GM23338 (cell line): ENCODE measurements around the gene PAX2. TPM values are rescaled to one million over a fixed set of nuclear protein-coding genes. Genes with fewer than 3 reads are reported as not detected.

Experiments used
- ATAC-seq: fragments of 200-7000 bp; cut with Tn5 transposase; 3 replicates; pipeline ENCODE4 v1.9.1; 2020
- DNase-seq: peaks from one replicate; pipeline ENCODE4 v3.0.0-alpha.2; 2015; ENCODE audit warnings: low spot score
- H2AFZ ChIP-seq: fragments of 200-600 bp; sonication (generic); 2 replicates; pipeline ENCODE4 v1.8.0; 2016; ENCODE audit warnings: antibody characterized with exemption, mild to moderate bottlenecking, moderate library complexity
- H3F3A ChIP-seq: fragments of 200-600 bp; sonication (generic); replicated peaks from 2 replicates; pipeline ENCODE4 v1.8.0; 2017; ENCODE audit warnings: antibody characterized with exemption, mixed run types, low read depth
- H3K27ac ChIP-seq: fragments of 200-600 bp; sonication (generic); 2 replicates; pipeline ENCODE4 v1.6.1; 2016; ENCODE audit warnings: low read depth
- H3K27me3 ChIP-seq: fragments of 200-600 bp; sonication (generic); 2 replicates; pipeline ENCODE4 v1.8.0; 2016; ENCODE audit warnings: mild to moderate bottlenecking, mixed run types, moderate library complexity; ENCODE audit not compliant: insufficient read depth
- H3K36me3 ChIP-seq: fragments of 200-600 bp; sonication (generic); 2 replicates; pipeline ENCODE4 v1.8.0; 2016; ENCODE audit warnings: mild to moderate bottlenecking; ENCODE audit not compliant: insufficient read depth
- H3K4me1 ChIP-seq: fragments of 200-600 bp; sonication (generic); 2 replicates; pipeline ENCODE4 v1.8.0; 2016; ENCODE audit warnings: mild to moderate bottlenecking, moderate library complexity; ENCODE audit not compliant: insufficient read depth
- H3K4me2 ChIP-seq: fragments of 200-600 bp; sonication (generic); 2 replicates; pipeline ENCODE4 v1.7.1; 2017; ENCODE audit warnings: mixed run types
- H3K4me3 ChIP-seq: fragments of 200-600 bp; sonication (generic); 2 replicates; pipeline ENCODE4 v1.6.1; 2016; ENCODE audit warnings: mixed run types
- H3K79me2 ChIP-seq: fragments of 200-600 bp; sonication (generic); replicated peaks from 2 replicates; pipeline ENCODE4 v1.8.0; 2017; ENCODE audit warnings: mild to moderate bottlenecking; ENCODE audit not compliant: insufficient read depth
- H3K9me2 ChIP-seq: fragments of 200-600 bp; sonication (generic); 2 replicates; pipeline ENCODE4 v1.8.0; 2017; ENCODE audit not compliant: insufficient read depth
- H4K20me1 ChIP-seq: fragments of 200-600 bp; sonication (generic); replicated peaks from 2 replicates; pipeline ENCODE4 v1.8.0; 2017; ENCODE audit warnings: mild to moderate bottlenecking; ENCODE audit not compliant: insufficient read depth
- H3K27ac Mint-ChIP-seq: 2 replicates; pipeline ENCODE4 v1.8.0; 2020; ENCODE audit warnings: inconsistent platforms, mild to moderate bottlenecking, moderate library complexity, mixed read lengths
- H3K27me3 Mint-ChIP-seq: 3 replicates; pipeline ENCODE4 v1.8.0; 2022; ENCODE audit warnings: low read depth, mild to moderate bottlenecking, moderate library complexity, mixed read lengths, inconsistent platforms; ENCODE audit not compliant: insufficient read depth, poor library complexity
- H3K36me3 Mint-ChIP-seq: 3 replicates; pipeline ENCODE4 v1.8.0; 2021; ENCODE audit warnings: low read depth, mild to moderate bottlenecking, inconsistent platforms, moderate library complexity, mixed read lengths
- H3K4me1 Mint-ChIP-seq: 3 replicates; pipeline ENCODE4 v1.8.0; 2020; ENCODE audit warnings: mild to moderate bottlenecking, inconsistent platforms, mixed read lengths
- H3K4me3 Mint-ChIP-seq: 3 replicates; pipeline ENCODE4 v1.8.0; 2021; ENCODE audit warnings: moderate library complexity, mild to moderate bottlenecking, inconsistent platforms, mixed read lengths
- H3K9me3 Mint-ChIP-seq: 3 replicates; pipeline ENCODE4 v1.8.0; 2020; ENCODE audit warnings: moderate library complexity, mild to moderate bottlenecking, inconsistent platforms, mixed read lengths
- CREB1 ChIP-seq: fragments of 250-450 bp; sonication (Bioruptor Pico); IDR thresholded peaks from 2 replicates; pipeline ENCODE4 v1.5.0; 2020; ENCODE audit warnings: low read depth, mild to moderate bottlenecking, moderate library complexity
- EZH2 ChIP-seq: fragments of 200-600 bp; sonication (generic); IDR thresholded peaks from one replicate; pipeline ENCODE4 v1.8.0; 2017; ENCODE audit warnings: antibody characterized with exemption, mild to moderate bottlenecking, low read depth; ENCODE audit not compliant: unreplicated experiment
- EZH2phosphoT487 ChIP-seq: fragments of 200-600 bp; sonication (generic); IDR thresholded peaks from one replicate; pipeline ENCODE4 v1.8.1; 2018; ENCODE audit warnings: antibody characterized with exemption; ENCODE audit not compliant: unreplicated experiment
- JUNB ChIP-seq: IDR thresholded peaks from one replicate; pipeline ENCODE4 v1.6.1; 2016; ENCODE audit warnings: antibody characterized with exemption; ENCODE audit not compliant: unreplicated experiment
- NANOG ChIP-seq: IDR thresholded peaks from 2 replicates; pipeline ENCODE4 v1.6.1; 2016; ENCODE audit warnings: antibody characterized with exemption, borderline replicate concordance
- POLR2AphosphoS5 ChIP-seq: IDR thresholded peaks from 2 replicates; pipeline ENCODE4 v1.6.1; 2016; ENCODE audit warnings: antibody characterized with exemption, low read depth
- REST ChIP-seq: IDR thresholded peaks from one replicate; pipeline ENCODE4 v1.6.1; 2018; ENCODE audit warnings: antibody characterized with exemption; ENCODE audit not compliant: unreplicated experiment
- STAT1 ChIP-seq: IDR thresholded peaks from one replicate; pipeline ENCODE4 v1.6.1; 2016; ENCODE audit warnings: antibody characterized with exemption; ENCODE audit not compliant: unreplicated experiment
- ZNF114 ChIP-seq: fragments of 250-450 bp; sonication (Bioruptor Pico); IDR thresholded peaks from 2 replicates; pipeline ENCODE4 v1.5.0; 2020; ENCODE audit warnings: mild to moderate bottlenecking, moderate library complexity
- ZNF331 ChIP-seq: fragments of 250-450 bp; sonication (Bioruptor Pico); IDR thresholded peaks from 2 replicates; pipeline ENCODE4 v1.5.0; 2020; ENCODE audit warnings: low read depth, mild to moderate bottlenecking, moderate library complexity
- polyA plus RNA-seq: library from polyadenylated mRNA; unstranded; fragments of >200 nt; fragmentation: Nextera tagmentation; extraction: Ambion mirVana; gene quantifications from 2 replicates; pipeline ENCODE4 v1.2.1, GENCODE V29; 2016
- total RNA-seq: library from RNA; depleted of rRNA; stranded (reverse); fragments of >200 nt; shearing (Covaris generic); gene quantifications from 2 replicates; pipeline ENCODE4 v1.2.3, GENCODE V29; 2014
- TF ChIP-seq, protein P1 (sequence below): IDR thresholded peaks from 2 replicates; pipeline ENCODE4 v1.6.1; 2016; ENCODE audit warnings: antibody characterized with exemption
- TF ChIP-seq, protein P2 (sequence below): fragments of 250-450 bp; sonication (Bioruptor Pico); IDR thresholded peaks from 2 replicates; pipeline ENCODE4 v1.5.0; 2020; ENCODE audit warnings: mild to moderate bottlenecking, moderate library complexity
- TF ChIP-seq, protein P3 (sequence below), 2 experiments: fragments of 200-600 bp in 1 of 2; sonication (generic) in 1 of 2; conservative IDR thresholded peaks; 2 replicates each; pipeline versions ENCODE4 v1.5.1 to v1.6.1; 2016 to 2017; ENCODE audit warnings: antibody characterized with exemption in 2 of 2, low read depth in 2 of 2, mild to moderate bottlenecking in 2 of 2, moderate library complexity in 1 of 2

PAX2 gene
- total and polyA plus RNA-seq, 2 experiments from 2014 or later = not detected

DNA sequence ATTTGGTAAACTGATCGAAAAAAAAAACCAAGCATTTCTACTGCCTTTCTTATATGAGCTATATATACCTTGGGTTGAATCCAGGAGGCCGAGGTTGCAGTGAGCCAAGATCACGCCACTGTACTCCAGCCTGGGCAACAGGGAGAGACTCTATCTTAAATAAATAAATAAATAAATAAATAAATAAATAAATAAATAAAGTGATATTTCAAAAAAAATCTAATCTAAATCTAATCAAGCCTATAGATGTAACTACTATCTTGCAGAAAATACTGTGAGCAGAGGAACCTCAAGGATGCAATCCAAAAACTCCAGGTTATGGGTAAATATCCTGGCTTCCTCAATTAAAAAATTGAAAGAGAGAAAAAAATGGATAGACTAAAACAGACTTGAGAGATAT is 96.1 kb downstream of the PAX2 start:
- H3K27ac Mint-ChIP-seq = no peak overlapping the region
- TF ChIP-seq EZH2phosphoT487 = no peak
- TF ChIP-seq, protein P1, sequence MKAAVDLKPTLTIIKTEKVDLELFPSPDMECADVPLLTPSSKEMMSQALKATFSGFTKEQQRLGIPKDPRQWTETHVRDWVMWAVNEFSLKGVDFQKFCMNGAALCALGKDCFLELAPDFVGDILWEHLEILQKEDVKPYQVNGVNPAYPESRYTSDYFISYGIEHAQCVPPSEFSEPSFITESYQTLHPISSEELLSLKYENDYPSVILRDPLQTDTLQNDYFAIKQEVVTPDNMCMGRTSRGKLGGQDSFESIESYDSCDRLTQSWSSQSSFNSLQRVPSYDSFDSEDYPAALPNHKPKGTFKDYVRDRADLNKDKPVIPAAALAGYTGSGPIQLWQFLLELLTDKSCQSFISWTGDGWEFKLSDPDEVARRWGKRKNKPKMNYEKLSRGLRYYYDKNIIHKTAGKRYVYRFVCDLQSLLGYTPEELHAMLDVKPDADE = no peak
- no peak for TF ChIP-seq POLR2AphosphoS5
- TF ChIP-seq EZH2 = no peak
- TF ChIP-seq REST = no peak
- no peak for TF ChIP-seq JUNB
- TF ChIP-seq ZNF114 (CRISPR knock-in tag) = no peak
- TF ChIP-seq ZNF331 (CRISPR knock-in tag) = no peak
- TF ChIP-seq, protein P2, sequence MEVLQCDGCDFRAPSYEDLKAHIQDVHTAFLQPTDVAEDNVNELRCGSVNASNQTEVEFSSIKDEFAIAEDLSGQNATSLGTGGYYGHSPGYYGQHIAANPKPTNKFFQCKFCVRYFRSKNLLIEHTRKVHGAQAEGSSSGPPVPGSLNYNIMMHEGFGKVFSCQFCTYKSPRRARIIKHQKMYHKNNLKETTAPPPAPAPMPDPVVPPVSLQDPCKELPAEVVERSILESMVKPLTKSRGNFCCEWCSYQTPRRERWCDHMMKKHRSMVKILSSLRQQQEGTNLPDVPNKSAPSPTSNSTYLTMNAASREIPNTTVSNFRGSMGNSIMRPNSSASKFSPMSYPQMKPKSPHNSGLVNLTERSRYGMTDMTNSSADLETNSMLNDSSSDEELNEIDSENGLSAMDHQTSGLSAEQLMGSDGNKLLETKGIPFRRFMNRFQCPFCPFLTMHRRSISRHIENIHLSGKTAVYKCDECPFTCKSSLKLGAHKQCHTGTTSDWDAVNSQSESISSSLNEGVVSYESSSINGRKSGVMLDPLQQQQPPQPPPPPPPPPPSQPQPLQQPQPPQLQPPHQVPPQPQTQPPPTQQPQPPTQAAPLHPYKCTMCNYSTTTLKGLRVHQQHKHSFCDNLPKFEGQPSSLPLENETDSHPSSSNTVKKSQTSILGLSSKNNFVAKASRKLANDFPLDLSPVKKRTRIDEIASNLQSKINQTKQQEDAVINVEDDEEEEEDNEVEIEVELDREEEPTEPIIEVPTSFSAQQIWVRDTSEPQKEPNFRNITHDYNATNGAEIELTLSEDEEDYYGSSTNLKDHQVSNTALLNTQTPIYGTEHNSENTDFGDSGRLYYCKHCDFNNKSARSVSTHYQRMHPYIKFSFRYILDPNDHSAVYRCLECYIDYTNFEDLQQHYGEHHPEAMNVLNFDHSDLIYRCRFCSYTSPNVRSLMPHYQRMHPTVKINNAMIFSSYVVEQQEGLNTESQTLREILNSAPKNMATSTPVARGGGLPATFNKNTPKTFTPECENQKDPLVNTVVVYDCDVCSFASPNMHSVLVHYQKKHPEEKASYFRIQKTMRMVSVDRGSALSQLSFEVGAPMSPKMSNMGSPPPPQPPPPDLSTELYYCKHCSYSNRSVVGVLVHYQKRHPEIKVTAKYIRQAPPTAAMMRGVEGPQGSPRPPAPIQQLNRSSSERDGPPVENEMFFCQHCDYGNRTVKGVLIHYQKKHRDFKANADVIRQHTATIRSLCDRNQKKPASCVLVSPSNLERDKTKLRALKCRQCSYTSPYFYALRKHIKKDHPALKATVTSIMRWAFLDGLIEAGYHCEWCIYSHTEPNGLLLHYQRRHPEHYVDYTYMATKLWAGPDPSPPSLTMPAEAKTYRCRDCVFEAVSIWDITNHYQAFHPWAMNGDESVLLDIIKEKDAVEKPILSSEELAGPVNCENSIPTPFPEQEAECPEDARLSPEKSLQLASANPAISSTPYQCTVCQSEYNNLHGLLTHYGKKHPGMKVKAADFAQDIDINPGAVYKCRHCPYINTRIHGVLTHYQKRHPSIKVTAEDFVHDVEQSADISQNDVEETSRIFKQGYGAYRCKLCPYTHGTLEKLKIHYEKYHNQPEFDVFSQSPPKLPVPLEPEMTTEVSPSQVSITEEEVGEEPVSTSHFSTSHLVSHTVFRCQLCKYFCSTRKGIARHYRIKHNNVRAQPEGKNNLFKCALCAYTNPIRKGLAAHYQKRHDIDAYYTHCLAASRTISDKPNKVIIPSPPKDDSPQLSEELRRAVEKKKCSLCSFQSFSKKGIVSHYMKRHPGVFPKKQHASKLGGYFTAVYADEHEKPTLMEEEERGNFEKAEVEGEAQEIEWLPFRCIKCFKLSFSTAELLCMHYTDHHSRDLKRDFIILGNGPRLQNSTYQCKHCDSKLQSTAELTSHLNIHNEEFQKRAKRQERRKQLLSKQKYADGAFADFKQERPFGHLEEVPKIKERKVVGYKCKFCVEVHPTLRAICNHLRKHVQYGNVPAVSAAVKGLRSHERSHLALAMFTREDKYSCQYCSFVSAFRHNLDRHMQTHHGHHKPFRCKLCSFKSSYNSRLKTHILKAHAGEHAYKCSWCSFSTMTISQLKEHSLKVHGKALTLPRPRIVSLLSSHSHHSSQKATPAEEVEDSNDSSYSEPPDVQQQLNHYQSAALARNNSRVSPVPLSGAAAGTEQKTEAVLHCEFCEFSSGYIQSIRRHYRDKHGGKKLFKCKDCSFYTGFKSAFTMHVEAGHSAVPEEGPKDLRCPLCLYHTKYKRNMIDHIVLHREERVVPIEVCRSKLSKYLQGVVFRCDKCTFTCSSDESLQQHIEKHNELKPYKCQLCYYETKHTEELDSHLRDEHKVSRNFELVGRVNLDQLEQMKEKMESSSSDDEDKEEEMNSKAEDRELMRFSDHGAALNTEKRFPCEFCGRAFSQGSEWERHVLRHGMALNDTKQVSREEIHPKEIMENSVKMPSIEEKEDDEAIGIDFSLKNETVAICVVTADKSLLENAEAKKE (CRISPR knock-in tag) = no peak
- TF ChIP-seq NANOG = no peak
- TF ChIP-seq STAT1 = no peak
- TF ChIP-seq CREB1 (CRISPR knock-in tag) = no peak
- TF ChIP-seq, protein P3, sequence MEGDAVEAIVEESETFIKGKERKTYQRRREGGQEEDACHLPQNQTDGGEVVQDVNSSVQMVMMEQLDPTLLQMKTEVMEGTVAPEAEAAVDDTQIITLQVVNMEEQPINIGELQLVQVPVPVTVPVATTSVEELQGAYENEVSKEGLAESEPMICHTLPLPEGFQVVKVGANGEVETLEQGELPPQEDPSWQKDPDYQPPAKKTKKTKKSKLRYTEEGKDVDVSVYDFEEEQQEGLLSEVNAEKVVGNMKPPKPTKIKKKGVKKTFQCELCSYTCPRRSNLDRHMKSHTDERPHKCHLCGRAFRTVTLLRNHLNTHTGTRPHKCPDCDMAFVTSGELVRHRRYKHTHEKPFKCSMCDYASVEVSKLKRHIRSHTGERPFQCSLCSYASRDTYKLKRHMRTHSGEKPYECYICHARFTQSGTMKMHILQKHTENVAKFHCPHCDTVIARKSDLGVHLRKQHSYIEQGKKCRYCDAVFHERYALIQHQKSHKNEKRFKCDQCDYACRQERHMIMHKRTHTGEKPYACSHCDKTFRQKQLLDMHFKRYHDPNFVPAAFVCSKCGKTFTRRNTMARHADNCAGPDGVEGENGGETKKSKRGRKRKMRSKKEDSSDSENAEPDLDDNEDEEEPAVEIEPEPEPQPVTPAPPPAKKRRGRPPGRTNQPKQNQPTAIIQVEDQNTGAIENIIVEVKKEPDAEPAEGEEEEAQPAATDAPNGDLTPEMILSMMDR (conservative IDR thresholded peaks at IDR 0.05; ENCODE audit: low read depth in 2 of 2) = no peak

More for the DNA sequence above, 96.1 kb downstream of the PAX2 start:
- H3K4me3 ChIP-seq = no peak overlapping the region
- no peak for DNase-seq
- Mint-ChIP-seq H3K4me3 (no peak overlapping the region), H3K36me3 (no peaks in the 10 kb centered on the region), H3K4me1 (no peaks in the 10 kb centered on the region), H3K9me3 (no peaks in the 10 kb centered on the region), H3K27me3 (no peaks in the 10 kb centered on the region)
- H3K79me2 ChIP-seq = no peaks in the 10 kb centered on the region
- no peak overlapping the region for H3K27ac ChIP-seq
- H3K4me1 ChIP-seq = no peaks in the 10 kb centered on the region
- no peak for ATAC-seq
- no peaks in the 10 kb centered on the region for H3F3A ChIP-seq
- no peak overlapping the region for H3K4me2 ChIP-seq
- peaks cover 20% of the 10 kb centered on the region for H3K27me3 ChIP-seq
- no peaks in the 10 kb centered on the region; the same call in 1 of the 2 replicates for H4K20me1 ChIP-seq
- H3K36me3 ChIP-seq = no peaks in the 10 kb centered on the region
- H2AFZ ChIP-seq = no peak overlapping the region
- no peaks in the 10 kb centered on the region for H3K9me2 ChIP-seq
